Measurements from ENCODE around the gene CDK17.

GRCh38 chr12:96400631-96401075 is 414 bp upstream of the CDK17 start:
- TF ChIP-seq EGR1 (IDR thresholded peaks at IDR 0.05; ENCODE audit: borderline replicate concordance, low read depth, low read length) (no peak), CTCF (IDR thresholded peaks at IDR 0.05; ENCODE audit: control extremely low read depth in 1 of 3, insufficient read depth in 1 of 3, low read depth in 1 of 3, low read length in 3 of 3) (no peak), POLR2A (IDR thresholded peaks at IDR 0.05; ENCODE audit: control extremely low read depth in 1 of 2, low read depth in 2 of 2, low read length in 2 of 2) (no peak), SUZ12 (IDR thresholded peaks at IDR 0.05; ENCODE audit: low read length) (no peak), SIX5 (IDR thresholded peaks at IDR 0.05; ENCODE audit: low read depth, low read length) (no peak), MAX (IDR thresholded peaks at IDR 0.05) (no peak), YY1 (IDR thresholded peaks at IDR 0.05; ENCODE audit: low read depth, low read length) (no peak), SIN3A (conservative IDR thresholded peaks at IDR 0.05 in 1 of 2, IDR thresholded peaks at IDR 0.05 in 1 of 2; ENCODE audit: low read depth in 1 of 2, low read length in 2 of 2) (no peak; a peak in 1 of 4 replicates), RFX5 (IDR thresholded peaks at IDR 0.05; ENCODE audit: borderline replicate concordance, low read depth, low read length) (no peak), BRCA1 (IDR thresholded peaks at IDR 0.05; ENCODE audit: low read depth, low read length) (no peak), EP300 (IDR thresholded peaks at IDR 0.05; ENCODE audit: borderline replicate concordance in 1 of 2, low read depth in 2 of 2, low read length in 2 of 2) (no peak), KDM1A (IDR thresholded peaks at IDR 0.05; ENCODE audit: borderline replicate concordance, low read length) (no peak), ZNF274 (IDR thresholded peaks at IDR 0.05; ENCODE audit: borderline replicate concordance, extremely low read depth, low read length) (no peak)
